HG03460 (cell line): ENCODE results near the gene GOLGA8H.
"Not testable (repeated sequence)": the region's sequence is repeated elsewhere in the genome, so short reads cannot be mapped to it uniquely, and the experiment has no call there.

ENCODE experiments used
- ATAC-seq: cut with Tn5 transposase; IDR thresholded peaks from one replicate; pipeline ENCODE4 v1.9.1; 2021; ENCODE audit not compliant: unreplicated experiment

The GOLGA8H gene

GRCh38 chr15:30603796-30604195 is at the start of gene GOLGA8H:
Gene GOLGA8H (plus strand): TSS chr15:30604028. CDS start chr15:30604126, 98 bp downstream.
- not testable (repeated sequence) for ATAC-seq

DNA sequence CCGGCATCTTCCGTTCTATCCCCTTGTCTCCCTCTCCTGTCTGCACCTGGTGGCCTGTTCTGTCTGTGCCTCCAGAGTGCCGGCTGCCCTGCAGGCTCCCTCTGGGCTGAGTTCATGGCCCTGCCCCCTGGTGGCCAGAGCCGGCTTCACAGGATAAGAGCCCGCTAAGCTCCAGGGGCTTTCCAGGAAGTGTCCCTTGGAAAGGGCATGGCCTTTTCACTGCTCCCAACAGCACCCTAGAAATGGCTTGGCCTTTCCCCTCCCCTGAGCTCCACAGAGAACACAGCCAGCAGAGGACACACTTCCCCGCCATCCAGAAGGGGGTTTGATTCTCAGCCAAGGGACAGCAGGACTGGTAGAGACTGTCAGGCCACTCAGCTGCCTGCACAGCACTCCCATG is 36.9 kb upstream of the GOLGA8H start:
- not testable (repeated sequence) for ATAC-seq

- ATAC-seq: not testable (repeated sequence)
Observed at GRCh38 chr15:30573012-30573491, 30.8 kb upstream of the GOLGA8H start.

GRCh38 chr15:30579394-30579970 is 24.3 kb upstream of the GOLGA8H start:
- ATAC-seq: not testable (repeated sequence)

GRCh38 chr15:30580716-30581115 is 23.1 kb upstream of the GOLGA8H start:
- ATAC-seq: not testable (repeated sequence)

GRCh38 chr15:30598953-30599352 is 4.9 kb upstream of the GOLGA8H start:
- not testable (repeated sequence) for ATAC-seq

DNA sequence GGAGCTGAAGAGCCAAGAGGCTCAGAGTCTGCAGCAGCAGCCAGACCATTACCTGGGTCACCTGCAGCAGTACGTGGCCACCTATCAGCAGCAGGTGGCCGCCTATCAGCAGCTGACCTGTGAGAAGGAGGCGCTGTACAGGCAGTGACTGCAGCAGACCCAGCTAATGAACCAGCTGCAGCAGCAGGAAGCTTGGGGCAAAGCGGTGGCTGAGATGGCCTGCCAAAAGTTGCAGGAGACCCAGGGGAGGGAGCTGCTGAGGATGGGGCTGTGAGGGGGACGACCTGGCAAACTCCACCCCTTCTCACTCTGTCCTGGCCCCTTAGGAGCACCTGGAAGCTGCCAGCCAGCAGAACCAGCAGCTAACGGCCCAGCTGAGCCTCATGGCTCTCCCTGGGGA is 8.4 kb downstream of the GOLGA8H start:
- ATAC-seq: not testable (repeated sequence)

GRCh38 chr15:30621342-30621741 is 17.5 kb downstream of the GOLGA8H start:
- not testable (repeated sequence) for ATAC-seq

- ATAC-seq: peak; percentile 84
Observed at GRCh38 chr15:30625436-30626193, 21.8 kb downstream of the GOLGA8H start, which contains the start of gene ARHGAP11B. Gene ARHGAP11B (plus strand): TSS chr15:30626128.

DNA sequence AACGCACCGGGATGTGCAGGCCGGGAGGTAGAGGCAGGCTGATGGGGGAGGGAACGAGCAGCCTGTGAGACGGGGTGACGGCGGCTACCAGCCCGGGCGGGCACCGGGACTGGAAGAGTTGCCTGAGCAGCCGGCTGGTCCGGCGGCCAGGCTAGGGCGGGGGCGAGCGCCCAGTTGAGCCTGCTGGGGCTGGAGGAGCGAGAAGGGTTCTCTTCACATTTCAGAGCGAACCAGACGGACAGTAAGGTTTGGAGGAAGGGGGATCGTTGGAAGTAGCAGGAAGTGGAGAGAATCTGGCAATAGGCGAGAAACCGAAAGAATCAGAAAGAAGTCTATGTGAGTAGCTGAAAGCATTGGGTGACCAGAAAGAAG is 22.4 kb downstream of the GOLGA8H start:
- not testable (repeated sequence) for ATAC-seq

- ATAC-seq: not testable (repeated sequence)
Observed at GRCh38 chr15:30626632-30627031, 22.8 kb downstream of the GOLGA8H start.

- peak; percentile 59 for ATAC-seq
Observed at GRCh38 chr15:30650012-30650929, 46.4 kb downstream of the GOLGA8H start.

GRCh38 chr15:30661154-30661553 is 57.3 kb downstream of the GOLGA8H start:
- ATAC-seq: not testable (repeated sequence)
